ENCODE results near the gene YWHAG.
"Not testable (repeated sequence)": the region's sequence is repeated elsewhere in the genome, so short reads cannot be mapped to it uniquely, and the experiment has no call there.

YWHAG gene

DNA sequence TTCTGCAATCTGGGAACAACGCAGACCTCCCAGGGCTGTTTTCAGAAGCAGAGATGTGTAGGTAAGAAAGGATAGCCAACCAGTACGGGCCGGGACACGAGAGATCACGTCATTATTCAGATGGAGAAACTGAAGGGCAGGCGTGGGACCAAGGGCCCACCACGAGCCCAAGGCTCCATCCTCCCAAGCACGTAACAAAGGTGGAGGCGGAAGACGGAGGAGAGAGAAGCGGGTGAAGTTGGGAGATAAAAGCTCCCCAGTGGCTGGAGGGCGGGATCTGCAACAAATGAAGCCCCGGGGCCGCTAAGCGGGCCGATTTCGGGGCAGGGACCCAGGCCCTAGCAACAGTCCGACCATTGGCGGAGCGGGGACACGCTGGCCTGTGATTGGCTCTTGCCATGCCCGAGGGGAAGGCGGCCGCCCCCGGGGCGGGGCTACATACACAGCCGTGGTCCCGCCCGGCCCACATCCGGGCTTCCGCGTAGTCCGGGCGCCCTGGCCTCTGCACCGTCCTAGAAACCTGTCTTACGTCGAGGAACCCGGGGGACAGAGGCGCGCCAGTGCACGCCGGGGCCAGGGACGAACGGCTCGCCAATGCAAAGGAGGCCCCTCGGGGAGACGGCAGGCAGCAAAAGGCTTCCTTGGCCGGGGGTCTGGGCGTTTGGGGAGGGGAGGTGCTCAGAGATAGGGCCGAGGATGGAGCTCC, 40.9 kb downstream of the YWHAG start:
- DNase-seq = peak; percentile 95

DNA sequence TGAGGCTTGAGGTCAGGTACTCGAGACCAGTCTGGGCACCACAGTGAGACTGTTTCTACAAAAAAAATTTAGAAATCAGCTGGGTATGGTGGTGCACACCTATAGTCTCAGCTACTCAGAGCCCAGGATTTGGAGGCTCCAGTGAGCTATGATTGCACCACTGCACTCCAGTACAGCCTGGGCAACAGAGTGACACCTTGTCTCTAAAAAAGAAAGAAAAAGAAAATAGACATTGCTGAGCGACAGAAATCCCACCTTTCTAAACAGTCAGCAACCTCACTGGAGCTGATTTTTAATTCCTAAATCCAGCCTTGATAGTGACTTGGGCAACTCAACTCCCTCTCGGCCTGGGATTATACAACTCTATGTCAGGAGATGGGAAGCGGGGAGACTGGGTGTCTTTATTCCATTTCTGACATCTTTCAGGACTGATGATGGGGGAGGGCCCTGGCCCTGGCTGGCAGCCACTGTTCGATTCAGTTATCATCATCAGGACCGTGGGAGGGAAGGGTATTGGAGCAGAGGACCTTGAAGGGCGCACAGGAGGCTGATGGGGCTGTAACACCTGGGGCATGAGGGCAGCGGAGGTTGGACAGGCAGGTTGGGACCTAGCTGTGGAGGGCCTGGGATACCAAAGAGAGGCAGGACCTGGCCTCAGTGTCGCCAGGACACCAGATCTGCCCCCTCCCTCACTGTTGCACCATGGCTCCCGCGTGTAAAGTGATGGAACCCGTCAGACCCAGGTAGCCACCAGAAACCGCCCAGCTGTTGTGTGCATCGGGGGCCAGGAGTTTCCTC, 41.6 kb downstream of the YWHAG start:
- no peak for DNase-seq

DNA sequence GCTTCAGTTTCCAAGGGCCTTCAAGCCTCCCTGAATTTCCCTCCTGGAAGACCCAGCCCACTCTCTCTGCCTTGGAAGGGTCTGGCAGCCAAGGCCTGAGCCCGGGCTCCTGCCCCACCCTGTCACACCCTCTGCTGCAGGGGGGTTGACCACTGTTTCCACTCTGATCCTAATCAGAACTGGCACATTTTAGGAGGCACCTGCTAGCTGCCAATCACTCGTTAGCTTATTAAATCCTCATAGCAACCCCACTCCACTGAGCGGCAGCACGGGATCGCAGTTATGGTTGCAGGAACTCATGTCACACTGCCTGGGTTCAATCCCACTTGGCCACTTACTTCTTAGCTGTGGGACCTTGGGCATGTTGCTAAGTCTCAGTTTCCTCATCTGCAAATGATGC, 43.4 kb downstream of the YWHAG start:
- no peak for DNase-seq

DNA sequence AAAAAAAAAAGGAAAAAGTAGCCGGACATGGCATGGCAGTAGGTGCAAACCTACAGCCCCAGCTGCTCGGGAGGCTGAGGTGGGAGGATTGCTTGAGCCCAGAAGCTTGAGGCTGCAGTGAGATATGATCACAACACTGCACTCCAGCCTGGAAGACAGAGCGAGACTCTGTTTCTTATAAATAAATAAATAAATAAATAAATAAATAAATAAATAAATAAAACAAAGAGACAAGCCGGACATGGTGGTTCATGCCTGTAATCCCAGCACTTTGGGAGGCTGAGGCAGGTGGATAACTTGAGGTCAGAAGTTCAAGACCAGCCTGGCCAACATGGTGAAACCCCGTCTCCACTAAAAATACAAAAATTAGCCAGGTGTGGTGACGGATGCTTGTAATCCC, 44.1 kb downstream of the YWHAG start:
- not testable (repeated sequence) for DNase-seq

DNA sequence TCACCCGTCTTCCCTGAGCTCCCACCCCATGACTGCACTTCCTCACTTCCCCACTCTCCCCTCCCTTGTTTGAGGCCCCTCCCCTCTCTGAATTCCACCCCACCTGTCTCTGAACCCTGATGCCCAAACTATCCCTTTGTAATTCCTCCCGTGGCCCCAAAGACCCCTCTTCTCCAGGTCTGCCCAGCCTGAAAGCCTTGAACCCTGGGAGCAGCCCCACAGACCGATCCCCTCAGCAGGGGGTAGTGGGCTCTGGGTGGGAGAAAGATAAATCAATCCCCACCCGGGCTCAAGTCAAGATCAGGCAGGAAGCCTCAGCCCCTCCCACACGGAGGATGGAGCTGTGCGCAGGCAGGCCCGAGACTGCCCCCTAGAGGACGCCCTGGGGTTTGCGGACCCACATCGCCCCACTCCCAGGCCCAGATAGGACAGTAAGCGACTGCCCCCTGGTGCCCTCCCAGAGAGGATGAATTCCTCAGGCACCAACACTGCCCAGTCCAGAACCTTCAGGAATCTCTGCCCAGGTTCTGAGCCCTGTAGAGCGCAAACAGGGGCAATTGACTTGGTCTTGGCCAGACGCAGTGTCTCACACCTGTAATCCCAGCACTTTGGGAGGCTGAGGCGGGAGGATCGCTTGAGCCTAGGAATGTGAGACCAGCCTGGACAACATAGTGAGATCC, 44.6 kb downstream of the YWHAG start:
- DNase-seq = peak; percentile 99

DNA sequence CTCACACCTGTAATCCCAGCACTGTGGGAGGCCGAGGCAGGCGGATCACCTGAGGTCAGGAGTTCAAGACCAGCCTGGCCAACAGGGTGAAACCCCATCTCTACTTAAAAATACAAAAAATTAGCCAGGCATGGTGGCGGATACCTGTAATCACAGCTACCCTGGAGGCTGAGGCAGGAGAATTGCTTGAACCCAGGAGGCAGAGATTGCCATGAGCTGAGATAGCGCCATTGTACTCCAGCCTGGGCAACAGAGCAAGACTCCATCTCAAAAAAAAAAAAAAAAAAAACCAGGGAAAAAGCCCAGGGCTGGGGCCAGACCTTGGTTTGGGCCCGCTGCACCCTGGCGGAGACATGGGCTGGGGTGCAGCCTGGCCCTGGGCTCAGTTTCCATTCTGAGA, 47.0 kb downstream of the YWHAG start:
- not testable (repeated sequence) for DNase-seq

DNA sequence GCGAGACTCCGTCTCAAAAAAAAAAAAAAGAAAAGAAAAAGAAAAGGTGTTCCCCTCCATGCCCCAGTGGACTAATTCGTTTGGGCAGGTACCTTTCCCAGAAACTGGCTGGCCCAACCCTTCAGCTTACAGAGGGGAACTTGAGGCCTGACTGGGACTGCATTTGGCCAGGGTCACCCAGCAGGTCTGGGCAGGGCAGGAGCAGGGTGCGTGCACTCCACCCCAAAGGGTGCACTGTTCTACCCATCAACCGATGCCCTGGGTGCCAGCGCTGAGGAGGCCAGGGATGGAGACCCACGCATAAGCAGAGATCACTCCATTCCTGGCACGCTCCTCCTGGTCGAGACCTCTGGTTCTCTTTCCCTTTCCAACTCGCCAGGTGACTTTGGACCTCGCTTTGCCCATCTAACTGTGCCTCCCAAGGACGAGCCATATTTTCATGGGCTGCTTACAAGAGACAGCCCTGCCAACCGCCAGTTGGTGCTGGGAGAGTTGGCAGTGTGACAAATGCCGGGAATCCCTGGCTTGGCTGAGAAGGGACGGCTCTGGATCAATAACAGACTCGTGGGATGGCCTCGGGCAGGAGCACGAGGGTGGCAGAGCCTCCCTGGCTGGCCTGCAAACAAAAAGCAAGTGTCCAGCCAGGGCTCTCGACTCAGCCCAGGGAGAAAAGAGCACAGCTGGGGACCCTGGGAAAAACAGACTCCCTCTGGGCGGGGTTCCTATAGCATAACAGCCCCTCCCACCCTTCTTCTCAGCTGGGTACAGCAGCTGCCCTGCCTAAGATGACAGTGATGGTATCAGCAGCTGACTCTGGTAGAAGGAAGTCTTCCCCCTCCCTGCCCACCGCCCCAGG, 48.5 kb downstream of the YWHAG start:
- no peak for DNase-seq

DNA sequence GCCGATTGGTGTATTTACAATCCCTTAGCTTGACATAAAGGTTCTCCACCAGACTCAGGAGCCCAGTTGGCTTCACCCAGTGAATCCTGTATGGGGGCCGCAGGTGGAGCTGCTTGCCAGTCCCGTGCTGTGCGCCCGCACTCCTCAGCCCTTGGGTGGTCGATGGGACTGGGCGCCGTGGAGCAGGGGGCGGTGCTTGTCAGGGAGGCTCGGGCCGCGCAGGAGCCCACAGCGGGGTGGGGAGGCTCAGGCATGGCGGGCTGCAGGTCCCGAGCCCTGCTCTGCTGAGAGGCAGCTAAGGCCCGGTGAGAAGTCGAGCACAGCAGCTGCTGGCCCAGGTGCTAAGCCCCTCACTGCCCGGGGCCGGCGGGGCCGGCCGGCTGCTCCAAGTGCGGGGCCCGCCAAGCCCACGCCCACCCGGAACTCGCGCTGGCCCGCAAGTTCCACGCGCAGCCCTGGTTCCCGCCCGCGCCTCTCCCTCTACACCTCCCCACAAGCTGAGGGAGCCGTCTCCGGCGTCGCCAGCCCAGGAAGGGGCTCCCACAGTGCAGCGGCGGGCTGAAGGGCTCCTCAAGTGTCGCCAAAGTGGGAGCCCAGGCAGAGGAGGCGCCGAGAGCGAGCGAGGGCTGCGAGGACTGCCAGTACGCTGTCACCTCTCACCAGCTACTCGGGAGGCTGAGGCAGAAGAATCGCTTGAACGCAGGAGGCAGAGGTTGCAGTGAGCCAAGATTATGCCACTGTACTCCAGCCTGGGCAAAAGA, 49.3 kb downstream of the YWHAG start:
- not testable (repeated sequence) for DNase-seq

DNA sequence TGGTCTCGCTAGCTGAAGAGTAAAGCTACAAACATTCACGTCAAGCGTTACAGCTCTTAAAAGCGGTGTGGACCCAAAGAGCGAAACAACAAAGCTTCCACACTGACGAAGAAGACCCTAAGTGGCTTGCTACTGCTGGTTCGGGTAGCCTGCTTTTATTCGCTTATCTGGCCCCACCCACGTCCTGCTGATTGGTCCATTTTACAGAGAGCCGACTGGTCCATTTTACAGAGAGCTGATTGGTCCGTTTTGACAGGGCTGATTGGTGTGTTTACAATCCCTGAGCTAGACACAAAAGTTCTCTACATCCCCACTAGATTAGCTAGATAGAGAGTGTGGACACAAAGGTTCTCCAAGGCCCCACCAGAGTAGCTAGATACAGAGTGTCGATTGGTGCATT, 49.9 kb downstream of the YWHAG start:
- not testable (repeated sequence) for DNase-seq

DNA sequence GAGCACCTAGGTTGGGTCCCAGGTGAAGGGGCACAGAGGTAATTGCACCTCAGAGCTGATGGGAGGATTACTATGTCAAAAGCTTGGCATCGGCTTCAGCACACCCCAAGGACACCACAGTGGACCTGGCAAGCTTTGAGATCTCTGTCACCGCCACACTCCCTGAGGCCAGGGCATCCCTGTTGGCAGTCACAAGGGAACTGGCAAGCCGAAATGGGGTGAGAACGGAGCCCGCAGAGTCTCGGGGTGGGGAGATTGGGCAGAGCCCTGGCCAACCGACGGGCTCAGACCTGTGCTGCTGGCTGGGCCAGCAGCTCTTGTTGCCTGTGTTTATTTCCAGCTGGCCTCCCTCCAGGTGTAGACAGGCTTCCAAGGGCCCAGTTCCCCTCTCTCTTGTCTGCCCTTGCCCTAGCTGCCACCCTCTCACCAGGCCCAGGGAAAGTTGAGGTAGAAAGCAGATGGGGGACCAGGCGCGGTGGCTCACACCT, 53.9 kb downstream of the YWHAG start:
- no peak for DNase-seq

DNA sequence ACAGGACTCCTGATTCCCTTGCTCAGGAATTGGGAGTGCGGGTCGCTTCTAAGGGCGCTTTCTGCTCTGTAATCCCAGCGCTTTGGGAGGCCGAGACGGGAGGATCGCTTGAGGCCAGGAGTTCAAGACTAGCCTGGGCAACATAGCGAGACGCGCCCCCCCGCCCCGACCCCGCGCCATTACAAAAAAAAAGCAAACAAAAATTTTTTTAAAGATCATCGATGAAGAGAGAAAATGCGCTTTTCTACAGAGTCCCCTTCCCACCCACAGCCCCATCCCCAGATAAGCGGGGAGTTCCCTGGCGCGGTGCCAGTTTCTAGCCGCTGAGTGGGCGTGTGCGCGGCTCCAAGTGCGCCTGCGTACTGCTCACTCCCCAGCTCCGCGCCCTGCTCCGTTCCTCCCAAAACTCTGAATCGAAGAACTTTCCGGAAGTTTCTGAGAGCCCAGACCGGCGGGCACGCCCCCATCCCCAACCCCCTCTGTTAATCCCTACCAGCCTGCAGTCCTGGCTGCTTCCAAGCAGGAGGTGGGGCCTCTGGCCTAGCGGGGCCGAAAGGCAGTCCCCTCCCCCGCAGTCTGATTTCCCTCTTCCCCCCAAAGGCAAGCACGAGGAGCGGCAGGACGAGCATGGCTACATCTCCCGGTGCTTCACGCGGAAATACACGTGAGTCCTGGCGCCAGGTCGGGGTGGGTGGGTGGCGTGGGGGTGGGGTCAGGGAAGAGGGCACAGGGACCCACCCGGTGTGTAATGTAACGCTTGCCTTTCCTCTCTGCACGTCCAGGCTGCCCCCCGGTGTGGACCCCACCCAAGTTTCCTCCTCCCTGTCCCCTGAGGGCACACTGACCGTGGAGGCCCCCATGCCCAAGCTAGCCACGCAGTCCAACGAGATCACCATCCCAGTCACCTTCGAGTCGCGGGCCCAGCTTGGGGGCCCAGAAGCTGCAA, 55.3 kb downstream of the YWHAG start:
- peak; percentile 92 for DNase-seq

DNA sequence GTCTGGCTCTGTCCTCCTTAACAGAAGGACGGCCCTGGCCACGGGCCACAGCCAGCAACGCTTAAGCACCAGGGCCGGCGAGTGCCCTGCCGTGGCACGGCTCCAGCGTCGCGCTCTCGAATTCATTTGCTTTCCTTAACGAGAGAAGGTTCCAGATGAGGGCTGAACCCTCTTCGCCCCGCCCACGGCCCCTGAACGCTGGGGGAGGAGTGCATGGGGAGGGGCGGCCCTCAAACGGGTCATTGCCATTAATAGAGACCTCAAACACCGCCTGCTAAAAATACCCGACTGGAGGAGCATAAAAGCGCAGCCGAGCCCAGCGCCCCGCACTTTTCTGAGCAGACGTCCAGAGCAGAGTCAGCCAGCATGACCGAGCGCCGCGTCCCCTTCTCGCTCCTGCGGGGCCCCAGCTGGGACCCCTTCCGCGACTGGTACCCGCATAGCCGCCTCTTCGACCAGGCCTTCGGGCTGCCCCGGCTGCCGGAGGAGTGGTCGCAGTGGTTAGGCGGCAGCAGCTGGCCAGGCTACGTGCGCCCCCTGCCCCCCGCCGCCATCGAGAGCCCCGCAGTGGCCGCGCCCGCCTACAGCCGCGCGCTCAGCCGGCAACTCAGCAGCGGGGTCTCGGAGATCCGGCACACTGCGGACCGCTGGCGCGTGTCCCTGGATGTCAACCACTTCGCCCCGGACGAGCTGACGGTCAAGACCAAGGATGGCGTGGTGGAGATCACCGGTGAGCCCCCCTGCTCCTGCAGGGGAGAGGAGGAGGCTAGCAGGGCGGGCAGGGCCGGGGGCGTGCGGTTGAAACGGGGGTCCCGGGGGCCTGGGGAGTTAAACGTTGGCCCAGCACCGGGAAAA, 56.2 kb downstream of the YWHAG start, which contains the start of gene HSPB1:
Gene HSPB1 (plus strand): TSS at position 327 of the 855 bp plus-strand sequence. CDS start 40 bp downstream, at position 367.
- peak; percentile 77 for DNase-seq

DNA sequence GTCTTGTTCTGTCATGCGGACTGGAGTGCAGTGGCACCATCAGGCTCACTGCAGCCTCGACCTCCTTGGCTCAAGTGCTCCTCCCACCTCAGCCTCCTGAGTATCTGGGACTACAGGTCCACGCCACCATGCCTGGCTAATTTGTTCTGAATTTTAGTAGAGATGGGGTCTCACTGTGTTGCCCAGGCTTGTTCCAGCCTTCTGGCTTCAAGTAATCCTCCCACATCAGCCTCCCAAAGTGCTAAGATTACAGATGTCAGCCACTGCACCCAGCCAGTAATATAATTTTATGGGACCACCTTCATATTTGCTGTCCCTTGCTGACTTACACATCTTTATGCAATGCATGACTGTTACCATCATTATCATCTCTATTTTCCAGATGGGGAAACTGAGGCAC, 57.8 kb downstream of the YWHAG start:
- DNase-seq = no peak

DNA sequence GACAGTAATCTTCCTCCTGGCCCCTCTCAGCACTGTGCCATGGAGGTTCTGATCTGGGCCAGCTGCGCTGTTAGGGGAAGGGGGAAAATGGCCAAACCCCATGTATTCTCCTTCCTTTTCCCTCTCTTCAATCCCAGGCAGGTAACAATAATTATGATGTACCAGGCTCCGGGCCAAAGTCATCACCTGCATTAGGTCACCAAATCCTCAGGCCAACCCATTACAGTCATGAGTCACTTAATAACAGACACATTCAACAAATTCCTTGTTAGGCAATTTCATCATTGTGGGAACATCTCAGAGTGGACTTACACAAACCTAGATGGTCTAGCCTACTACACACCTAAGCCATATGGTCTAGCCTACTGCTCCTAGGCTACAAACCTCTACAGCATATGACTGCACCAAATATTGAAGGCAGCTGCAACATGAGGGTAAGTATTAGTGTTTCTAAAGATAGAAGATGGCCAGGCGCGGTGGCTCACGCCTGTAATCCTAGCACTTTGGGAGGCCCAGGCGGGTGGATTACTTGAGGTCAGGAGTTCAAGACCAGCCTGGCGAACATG, 58.5 kb downstream of the YWHAG start:
- DNase-seq = no peak

DNA sequence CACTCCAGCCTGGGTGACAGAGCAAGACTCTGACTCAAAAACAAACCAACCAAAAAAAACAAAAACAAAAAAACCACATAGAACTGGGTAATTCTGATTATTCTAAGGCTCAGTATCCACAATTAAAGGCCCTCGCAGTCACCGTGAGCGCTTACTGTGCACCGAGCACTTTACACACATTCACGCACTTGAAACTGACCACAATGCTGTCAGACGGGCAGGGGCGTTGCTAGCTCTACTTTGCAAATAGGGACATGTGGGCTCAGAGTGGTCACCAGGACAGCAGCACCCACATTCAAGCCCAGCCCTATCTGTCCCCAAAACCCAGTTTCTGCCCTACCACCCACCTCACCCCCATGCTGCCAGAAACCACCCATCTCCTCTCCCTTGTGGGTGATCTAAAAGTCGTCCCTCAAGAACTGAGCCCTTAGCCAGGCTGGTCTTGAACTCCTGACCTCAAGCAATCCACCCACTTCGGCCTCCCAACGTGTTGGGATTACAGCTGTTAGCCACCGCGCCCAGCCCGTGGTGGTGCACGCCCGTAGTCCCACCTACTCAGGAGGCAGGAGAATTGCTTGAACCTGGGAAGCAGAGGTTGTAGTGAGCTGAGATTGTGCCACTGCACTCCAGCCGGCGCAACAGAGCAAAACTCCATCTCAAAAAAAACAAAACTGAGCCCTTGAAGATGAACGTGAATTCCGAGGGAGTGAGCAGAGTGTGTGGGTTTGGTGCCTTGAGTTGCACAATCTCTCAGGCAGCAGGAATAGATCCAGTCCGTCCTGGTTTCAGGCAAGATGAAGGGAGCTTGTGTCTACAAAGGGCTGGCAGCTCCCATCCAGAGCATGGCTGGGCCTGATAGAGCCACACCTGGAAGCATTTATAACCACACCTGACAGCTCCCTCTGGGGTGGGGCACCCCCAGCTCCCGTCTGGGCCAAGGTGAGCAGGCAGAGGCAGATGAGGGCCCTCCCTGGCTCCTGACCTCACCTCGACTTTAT, 61.7 kb downstream of the YWHAG start:
- no peak for DNase-seq

DNA sequence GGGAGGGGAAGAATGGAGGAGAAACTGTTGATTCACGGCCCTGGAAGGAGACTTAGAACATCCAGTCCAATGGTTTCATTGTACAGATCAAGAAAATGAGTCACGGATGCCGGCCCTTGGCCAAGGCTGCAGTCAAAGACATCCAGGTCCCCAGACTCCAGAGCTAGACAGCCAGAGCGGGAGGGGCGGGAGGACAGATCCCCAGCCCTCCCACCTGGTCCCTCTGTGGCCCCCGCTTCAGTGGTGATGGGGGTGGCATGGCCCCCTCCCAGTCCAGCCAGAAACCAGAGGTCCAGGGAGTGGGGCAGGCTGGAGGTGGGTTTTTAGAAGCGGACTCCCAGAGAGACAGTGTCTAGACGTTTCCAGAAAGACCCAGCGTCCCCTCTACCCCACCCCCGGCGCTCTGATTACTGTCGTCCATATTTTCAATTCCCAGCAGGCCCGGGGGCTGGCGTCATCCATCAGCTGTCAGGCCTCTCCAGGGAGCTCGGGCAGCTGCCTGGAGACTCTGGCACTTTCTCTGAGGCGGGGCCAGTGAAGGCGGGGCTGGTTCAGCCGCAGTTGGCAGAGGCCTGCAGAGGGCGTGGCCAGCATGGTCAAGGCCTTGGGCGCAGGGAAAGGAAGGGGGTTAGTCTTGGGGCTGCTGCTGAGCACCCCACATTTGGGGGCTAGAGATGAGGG, 64.3 kb downstream of the YWHAG start:
- DNase-seq = no peak

DNA sequence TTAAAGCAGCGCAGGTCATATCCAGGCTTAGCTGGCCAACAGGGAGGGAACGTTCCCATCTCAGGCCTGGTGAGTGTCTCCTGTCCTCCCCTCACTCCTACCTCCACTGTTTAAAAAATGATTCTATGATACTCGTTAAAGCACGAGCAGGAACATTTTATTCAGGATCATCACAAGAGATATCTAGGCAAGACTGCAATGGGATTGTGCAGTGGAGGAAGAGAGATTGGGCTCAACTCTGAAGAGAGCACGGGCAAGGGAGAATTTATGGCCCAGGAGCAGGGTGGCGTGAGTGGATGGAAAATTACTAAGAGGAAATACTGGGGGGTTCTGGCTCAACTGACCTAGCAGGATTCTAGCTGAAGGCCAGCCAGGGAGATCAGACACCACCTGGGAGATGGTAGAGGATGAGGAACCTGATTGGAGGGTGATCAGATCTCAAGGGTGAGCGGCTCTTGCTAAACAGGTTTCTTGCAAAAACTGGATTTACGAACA, 65.3 kb downstream of the YWHAG start:
- DNase-seq = no peak
